H1 (cell line): Measurements from ENCODE around the gene ARHGEF3.

Experiments used
- ATF3 ChIP-seq: IDR thresholded peaks from 2 replicates; pipeline ENCODE4 v1.6.1; 2011; ENCODE audit warnings: low read depth, mild to moderate bottlenecking, low read length; ENCODE audit not compliant: insufficient read depth
- EP300 ChIP-seq, 2 experiments: IDR thresholded peaks; 1 replicate in 1 of 2; 2 replicates in 1 of 2; pipeline ENCODE4 v1.6.1; 2011 to 2012; ENCODE audit warnings: low read depth in 2 of 2, low read length in 2 of 2, mild to moderate bottlenecking in 2 of 2, borderline replicate concordance in 1 of 2, inconsistent platforms in 1 of 2, moderate library complexity in 1 of 2
- EZH2 ChIP-seq: fragments of 200-600 bp; sonication (generic); IDR thresholded peaks from 2 replicates; pipeline ENCODE4 v1.7.1; 2012; ENCODE audit warnings: low read depth, mild to moderate bottlenecking, moderate library complexity, low read length, inconsistent platforms; ENCODE audit not compliant: severe bottlenecking
- JUN ChIP-seq: IDR thresholded peaks from 2 replicates; pipeline ENCODE4 v1.6.1; 2011; ENCODE audit warnings: low read depth, mild to moderate bottlenecking, improper control_type of control experiment, low read length
- KDM1A ChIP-seq: fragments of 200-600, 300-600 bp; sonication (generic); IDR thresholded peaks from 2 replicates; pipeline ENCODE4 v1.7.1; 2016; ENCODE audit warnings: mild to moderate bottlenecking, low read length, borderline replicate concordance
- MAFK ChIP-seq: IDR thresholded peaks from 2 replicates; pipeline ENCODE4 v1.6.1; 2012; ENCODE audit warnings: low read depth, mild to moderate bottlenecking, improper control_type of control experiment, low read length
- PHF8 ChIP-seq: fragments of 200-600 bp; sonication (generic); conservative IDR thresholded peaks from 2 replicates; pipeline ENCODE4 v1.7.1; 2012; ENCODE audit warnings: low read depth, mild to moderate bottlenecking, inconsistent platforms, low read length, moderate library complexity
- SAP30 ChIP-seq: fragments of 300-600 bp; sonication (generic); IDR thresholded peaks from 2 replicates; pipeline ENCODE4 v1.7.1; 2012; ENCODE audit warnings: low read length, moderate library complexity, mild to moderate bottlenecking, inconsistent platforms; ENCODE audit not compliant: insufficient read depth, insufficient replicate concordance
- SIX5 ChIP-seq: IDR thresholded peaks from 2 replicates; pipeline ENCODE4 v1.6.1; 2011; ENCODE audit warnings: mild to moderate bottlenecking, low read depth, low read length
- TF ChIP-seq, protein P1 (sequence below), 3 experiments: IDR thresholded peaks; 1 replicate in 2 of 3; 2 replicates in 1 of 3; pipeline versions ENCODE4 v1.5.1 to v1.6.1; 2011; ENCODE audit warnings: low read length in 3 of 3, mild to moderate bottlenecking in 3 of 3, inconsistent platforms in 2 of 3, low read depth in 1 of 3, moderate library complexity in 1 of 3; ENCODE audit not compliant: insufficient read depth in 1 of 3; ENCODE audit errors: control extremely low read depth in 1 of 3

DNA sequence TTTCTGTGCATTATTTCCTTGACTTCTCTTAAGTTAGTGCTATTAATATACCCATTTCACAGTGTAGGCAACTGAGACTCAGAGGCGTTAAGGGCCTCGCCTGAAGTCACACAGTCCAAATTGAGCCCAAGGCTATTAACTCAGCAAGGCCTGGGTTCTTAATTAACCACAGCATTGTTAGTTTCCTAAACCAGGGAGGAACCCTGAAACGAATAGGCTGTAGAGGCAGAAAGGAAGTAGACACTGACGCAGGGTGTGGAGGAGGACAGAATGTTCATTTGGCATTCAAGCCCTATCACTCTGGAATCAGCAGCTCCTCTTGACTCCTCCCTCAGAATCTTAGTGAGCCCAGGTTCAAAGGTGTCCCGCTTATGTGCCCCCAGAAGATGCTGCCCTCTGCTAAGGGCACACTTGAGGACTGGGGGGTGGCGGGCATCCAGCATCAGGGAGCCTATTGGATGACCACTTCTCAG, 13.9 kb downstream of the ARHGEF3 start:
- TF ChIP-seq EP300 (IDR thresholded peaks at IDR 0.05; ENCODE audit: borderline replicate concordance in 1 of 2, low read depth in 2 of 2, low read length in 2 of 2) = no peak
- no peak for TF ChIP-seq EZH2
- no peak for TF ChIP-seq SAP30
- TF ChIP-seq ATF3 = no peak
- no peak for TF ChIP-seq JUN
- TF ChIP-seq, protein P1, sequence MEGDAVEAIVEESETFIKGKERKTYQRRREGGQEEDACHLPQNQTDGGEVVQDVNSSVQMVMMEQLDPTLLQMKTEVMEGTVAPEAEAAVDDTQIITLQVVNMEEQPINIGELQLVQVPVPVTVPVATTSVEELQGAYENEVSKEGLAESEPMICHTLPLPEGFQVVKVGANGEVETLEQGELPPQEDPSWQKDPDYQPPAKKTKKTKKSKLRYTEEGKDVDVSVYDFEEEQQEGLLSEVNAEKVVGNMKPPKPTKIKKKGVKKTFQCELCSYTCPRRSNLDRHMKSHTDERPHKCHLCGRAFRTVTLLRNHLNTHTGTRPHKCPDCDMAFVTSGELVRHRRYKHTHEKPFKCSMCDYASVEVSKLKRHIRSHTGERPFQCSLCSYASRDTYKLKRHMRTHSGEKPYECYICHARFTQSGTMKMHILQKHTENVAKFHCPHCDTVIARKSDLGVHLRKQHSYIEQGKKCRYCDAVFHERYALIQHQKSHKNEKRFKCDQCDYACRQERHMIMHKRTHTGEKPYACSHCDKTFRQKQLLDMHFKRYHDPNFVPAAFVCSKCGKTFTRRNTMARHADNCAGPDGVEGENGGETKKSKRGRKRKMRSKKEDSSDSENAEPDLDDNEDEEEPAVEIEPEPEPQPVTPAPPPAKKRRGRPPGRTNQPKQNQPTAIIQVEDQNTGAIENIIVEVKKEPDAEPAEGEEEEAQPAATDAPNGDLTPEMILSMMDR (IDR thresholded peaks at IDR 0.05; ENCODE audit: control extremely low read depth in 1 of 3, insufficient read depth in 1 of 3, low read depth in 1 of 3, low read length in 3 of 3) = no peak
- no peak for TF ChIP-seq SIX5
- TF ChIP-seq MAFK = no peak
- TF ChIP-seq KDM1A = no peak
- TF ChIP-seq PHF8 = no peak
